NCI-H128 (cell line): ENCODE results near the gene ENTREP1.
"Not testable (repeated sequence)": the region's sequence is repeated elsewhere in the genome, so short reads cannot be mapped to it uniquely, and the experiment has no call there.

Experiments
- DNase-seq: peaks from one replicate; lab custom pipeline; 2025; ENCODE audit not compliant: unreplicated experiment; lab: John Stamatoyannopoulos, UW

The ENTREP1 gene

GRCh38 chr9:69409936-69410335, 84.9 kb downstream of the ENTREP1 start:
- DNase-seq, result not testable (repeated sequence)

- DNase-seq, result no peak
Observed at GRCh38 chr9:69411246-69411645, 86.2 kb downstream of the ENTREP1 start.

DNA sequence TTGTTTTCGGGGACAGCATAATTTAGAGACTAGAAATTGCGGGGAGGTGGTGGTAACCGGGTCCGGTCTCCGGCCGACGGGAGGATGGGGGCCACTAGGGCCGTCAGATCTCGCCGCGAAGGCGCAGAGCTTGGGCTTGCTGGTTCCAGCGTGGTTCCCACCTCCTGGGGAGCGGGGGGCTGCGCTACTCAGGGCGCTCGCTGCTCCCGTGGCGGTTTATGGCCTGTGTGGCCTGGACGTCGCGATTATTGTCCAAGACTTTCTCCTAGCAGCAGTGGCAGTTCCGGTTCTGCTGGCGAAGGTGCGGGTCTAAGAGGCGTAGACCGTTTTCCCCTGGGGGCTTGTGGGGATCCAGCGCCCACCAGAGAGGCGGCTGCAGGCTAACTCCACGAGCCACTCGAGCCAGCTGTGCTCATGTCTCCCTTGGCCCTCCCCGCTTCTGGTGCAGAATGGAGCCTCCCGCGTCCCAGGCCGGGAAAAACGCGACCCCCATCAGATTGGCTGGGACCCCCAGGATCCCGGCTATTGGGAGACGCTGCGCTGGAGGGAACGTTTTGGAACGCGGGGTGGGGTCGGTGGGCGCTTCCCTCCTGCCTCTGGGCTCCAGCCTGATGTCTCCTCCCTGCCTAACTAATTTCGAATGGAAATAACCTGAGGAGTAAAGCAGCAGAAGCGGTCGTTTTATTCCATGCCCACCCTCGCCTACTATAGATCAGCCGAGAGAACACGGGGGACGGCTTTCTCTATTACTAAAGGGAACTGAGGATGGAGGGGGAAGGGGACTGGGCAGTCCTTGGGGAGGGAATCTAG, 87.1 kb downstream of the ENTREP1 start:
- no peak for DNase-seq

DNA sequence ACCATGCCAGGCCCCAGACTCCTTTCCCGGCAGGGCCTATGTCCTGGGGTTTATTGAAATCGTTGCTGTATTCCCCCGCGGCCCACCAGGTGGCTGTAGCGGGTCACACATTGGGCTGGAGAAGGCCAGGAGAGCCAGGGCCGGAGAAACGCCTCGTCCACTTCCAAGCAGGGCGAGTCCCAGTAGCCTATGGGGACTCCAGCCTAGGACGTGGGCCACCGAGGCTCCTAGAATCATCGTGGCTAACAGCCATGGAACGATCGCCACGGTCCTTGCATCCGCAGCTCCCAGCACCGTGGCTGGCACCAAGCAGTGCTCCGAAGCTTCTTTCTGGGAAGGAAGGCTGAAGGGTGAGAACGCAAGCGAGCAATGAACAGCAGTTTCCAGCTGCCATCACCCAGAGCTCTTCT, 87.7 kb downstream of the ENTREP1 start:
- no peak for DNase-seq

GRCh38 chr9:69420611-69421270, 95.7 kb downstream of the ENTREP1 start:
- no peak for DNase-seq

GRCh38 chr9:69421908-69422801, 97.1 kb downstream of the ENTREP1 start:
- DNase-seq, result no peak

GRCh38 chr9:69425136-69425801, 100.3 kb downstream of the ENTREP1 start:
- DNase-seq, result no peak

GRCh38 chr9:69427286-69427685, 102.3 kb downstream of the ENTREP1 start:
- DNase-seq, result no peak

GRCh38 chr9:69428017-69428785, 103.2 kb downstream of the ENTREP1 start:
- DNase-seq, result no peak

- no peak for DNase-seq
Observed at GRCh38 chr9:69429281-69429680, 104.3 kb downstream of the ENTREP1 start.

GRCh38 chr9:69430206-69430605, 105.2 kb downstream of the ENTREP1 start:
- DNase-seq, result no peak

- no peak for DNase-seq
Observed at GRCh38 chr9:69431203-69431602, 106.2 kb downstream of the ENTREP1 start.

DNA sequence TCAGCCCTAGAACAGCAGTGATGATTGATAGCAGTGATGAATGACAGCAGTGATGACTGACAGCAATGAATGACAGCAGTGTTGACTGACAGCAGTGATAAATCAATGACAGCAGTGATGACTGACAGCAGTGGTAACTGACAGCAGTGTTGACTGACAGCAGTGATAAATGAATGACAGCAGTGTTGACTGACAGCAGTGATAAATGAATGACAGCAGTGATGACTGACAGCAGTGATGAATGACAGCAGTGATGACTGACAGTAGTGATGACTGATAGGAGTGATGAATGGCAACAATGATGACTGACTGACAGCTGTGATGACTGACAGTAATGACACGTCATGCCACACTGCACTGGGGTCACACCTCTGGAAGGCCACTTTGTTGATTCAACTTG, 106.8 kb downstream of the ENTREP1 start:
- no peak for DNase-seq

DNA sequence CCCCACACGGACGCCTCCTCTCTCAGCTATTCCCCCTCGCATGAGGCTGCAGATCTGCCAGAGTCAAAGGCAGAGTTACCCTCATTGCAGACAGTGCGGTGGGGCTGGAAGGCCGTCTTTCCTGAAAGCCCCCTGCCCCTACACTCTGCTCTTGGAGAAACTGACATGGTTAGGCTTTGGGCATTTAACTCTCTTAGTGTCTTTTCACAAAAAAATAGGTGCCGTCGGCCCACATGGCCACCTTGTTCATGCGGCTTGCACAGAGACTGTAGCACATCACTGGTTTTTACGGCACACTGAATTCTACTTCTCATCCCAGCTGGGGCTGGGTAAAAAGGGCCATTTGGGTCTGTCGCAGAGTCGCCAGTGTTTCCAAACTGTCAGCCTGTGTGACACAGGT, 107.6 kb downstream of the ENTREP1 start:
- DNase-seq, result no peak

GRCh38 chr9:69433392-69433791, 108.4 kb downstream of the ENTREP1 start:
- DNase-seq, result no peak

GRCh38 chr9:69433968-69434367, 109.0 kb downstream of the ENTREP1 start:
- no peak for DNase-seq

DNA sequence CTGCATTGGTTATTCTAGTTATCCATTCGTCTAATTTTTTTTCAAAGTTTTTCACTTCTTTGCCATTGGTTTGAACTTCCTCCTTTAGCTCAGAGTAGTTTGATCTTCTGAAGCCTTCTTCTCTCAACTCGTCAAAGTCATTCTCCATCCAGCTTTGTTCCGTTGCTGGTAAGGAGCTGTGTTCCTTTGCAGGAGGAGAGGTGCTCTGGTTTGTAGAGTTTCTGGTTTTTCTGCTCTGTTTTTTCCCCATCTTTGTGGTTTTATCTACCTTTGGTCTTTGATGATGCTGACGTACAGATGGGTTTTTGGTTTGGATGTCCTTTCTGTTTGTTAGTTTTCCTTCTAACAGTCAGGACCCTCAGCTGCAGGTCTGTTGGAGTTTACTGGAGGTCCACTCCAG, 114.6 kb downstream of the ENTREP1 start:
- not testable (repeated sequence) for DNase-seq

DNA sequence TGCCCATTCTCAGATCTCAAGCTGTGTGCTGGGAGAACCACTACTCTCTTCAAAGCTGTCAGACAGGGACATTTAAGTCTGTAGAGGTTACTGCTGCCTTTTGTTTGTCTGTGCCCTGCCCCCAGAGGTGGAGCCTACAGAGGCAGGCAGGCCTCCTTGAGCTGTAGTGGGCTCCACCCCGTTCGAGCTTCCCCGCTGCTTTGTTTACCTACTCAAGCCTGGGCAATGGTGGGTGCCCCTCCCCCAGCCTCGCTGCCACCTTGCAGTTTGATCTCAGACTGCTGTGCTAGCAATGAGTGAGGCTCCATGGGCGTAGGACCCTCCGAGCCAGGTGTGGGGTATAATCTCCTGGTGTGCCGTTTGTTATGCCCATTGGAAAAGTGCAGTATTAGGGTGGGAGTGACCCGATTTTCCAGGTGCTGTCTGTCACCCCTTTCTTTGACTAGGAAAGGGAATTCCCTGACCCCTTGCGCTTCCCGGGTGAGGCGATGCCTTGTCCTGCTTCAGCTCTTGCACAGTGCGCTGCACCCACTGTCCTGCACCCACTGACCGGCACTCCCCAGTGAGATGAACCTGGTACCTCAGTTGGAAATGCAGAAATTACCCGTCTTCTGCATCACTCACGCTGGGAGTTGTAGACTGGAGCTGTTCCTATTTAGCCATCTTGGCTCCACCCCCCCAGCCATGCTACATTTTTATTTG, 115.4 kb downstream of the ENTREP1 start:
- not testable (repeated sequence) for DNase-seq
